Panc1 (cell line): Measurements from ENCODE around the gene MN1. TPM values are rescaled to one million over a fixed set of nuclear protein-coding genes. Genes with fewer than 3 reads are reported as not detected.

Experiments
- ATAC-seq: fragments of 200-7000 bp; cut with Tn5 transposase; 2 replicates; pipeline ENCODE4 v1.9.1; 2020; ENCODE audit warnings: mild to moderate bottlenecking, moderate library complexity
- BruUV-seq: library from RNA; stranded (reverse); fragments of 400-500 nt; replicated peaks from 2 replicates; lab custom pipeline; 2021; lab: Mats Ljungman, UMichigan
- CTCF ChIA-PET: fragments of 300-600 bp; sonication (Branson Sonifier 250); formaldehyde crosslinking; loops from one replicate; lab custom pipeline; 2022; ENCODE audit warnings: antibody characterized with exemption; lab: Charles Lee
- POLR2A ChIA-PET: fragments of 300-600 bp; sonication (Branson Sonifier 250); formaldehyde crosslinking; loops from one replicate; lab custom pipeline; 2022; ENCODE audit warnings: antibody characterized with exemption; lab: Charles Lee
- DNase-seq: peaks from one replicate; pipeline ENCODE4 v3.0.0-alpha.2; 2010; ENCODE audit warnings: low read depth, low spot score
- H3K27ac ChIP-seq: 2 replicates; pipeline ENCODE4 v1.5.1; 2011; ENCODE audit warnings: mild to moderate bottlenecking, low read length, inconsistent platforms
- H3K27me3 ChIP-seq: fragments of 200-500 bp; sonication (Bioruptor generic); 2 replicates; pipeline ENCODE4 v1.6.0; 2014; ENCODE audit warnings: low read length, inconsistent platforms; ENCODE audit not compliant: control insufficient read depth, insufficient read depth
- H3K36me3 ChIP-seq: fragments of 200-500 bp; sonication (Bioruptor generic); 2 replicates; pipeline ENCODE4 v1.5.1; 2014; ENCODE audit warnings: inconsistent platforms, mild to moderate bottlenecking, low read length, moderate library complexity; ENCODE audit not compliant: control insufficient read depth, insufficient read depth
- H3K4me1 ChIP-seq: 2 replicates; pipeline ENCODE4 v1.5.1; 2011; ENCODE audit warnings: inconsistent platforms, mild to moderate bottlenecking, low read length, moderate library complexity; ENCODE audit not compliant: control insufficient read depth, insufficient read depth
- H3K4me3 ChIP-seq, 2 experiments: 2 replicates each; pipeline ENCODE4 v1.5.1; 2011 to 2012; ENCODE audit warnings: low read depth in 2 of 2, low read length in 2 of 2, mild to moderate bottlenecking in 2 of 2, inconsistent platforms in 1 of 2, moderate library complexity in 1 of 2
- H3K9me3 ChIP-seq: fragments of 200-500 bp; sonication (Bioruptor generic); 2 replicates; pipeline ENCODE4 v1.5.1; 2014; ENCODE audit warnings: low read depth, mild to moderate bottlenecking, inconsistent platforms, low read length, moderate library complexity; ENCODE audit not compliant: control insufficient read depth, insufficient read depth
- POLR2AphosphoS5 ChIP-seq: IDR thresholded peaks from 2 replicates; pipeline ENCODE4 v1.6.1; 2012; ENCODE audit warnings: mild to moderate bottlenecking, low read depth, low read length, moderate library complexity
- SIN3A ChIP-seq: IDR thresholded peaks from 2 replicates; pipeline ENCODE4 v1.6.1; 2012; ENCODE audit warnings: low read depth, mild to moderate bottlenecking, low read length, moderate library complexity, borderline replicate concordance; ENCODE audit not compliant: insufficient read depth
- TCF7L2 ChIP-seq: IDR thresholded peaks from 2 replicates; pipeline ENCODE4 v1.6.1; 2011; ENCODE audit warnings: mild to moderate bottlenecking, low read depth, low read length, inconsistent platforms
- in situ Hi-C: cut with HindIII; loops from 2 replicates; pipeline ENCODE4 v1.10.0; 2016; ENCODE audit warnings: low sequenced_read_pairs, low pct_unique_long_range_greater_than_20kb
- intact Hi-C: fragments of 100-400 bp; cut with micrococcal nuclease; formaldehyde crosslinking; loops from one replicate; pipeline ENCODE4 v1.10.0; 2022; ENCODE audit not compliant: unreplicated experiment
- total RNA-seq: library from RNA; stranded (reverse); gene quantifications from one replicate; pipeline ENCODE4 v1.2.1, GENCODE V29; 2021; ENCODE audit not compliant: unreplicated experiment
- TF ChIP-seq, protein P1 (sequence below): fragments of 450-650 bp; IDR thresholded peaks from 2 replicates; pipeline ENCODE4 v1.5.1; 2017; ENCODE audit warnings: mild to moderate bottlenecking
- TF ChIP-seq, protein P2 (sequence below), 2 experiments: IDR thresholded peaks; 2 replicates each; pipeline ENCODE4 v1.6.1; 2011 to 2012; ENCODE audit warnings: low read depth in 2 of 2, control low read depth in 1 of 2, low read length in 1 of 2, mild to moderate bottlenecking in 1 of 2, moderate library complexity in 1 of 2; ENCODE audit not compliant: insufficient read depth in 1 of 2

Gene MN1
- total RNA-seq, 1 experiment from 2014 or later = 0.51 TPM

DNA sequence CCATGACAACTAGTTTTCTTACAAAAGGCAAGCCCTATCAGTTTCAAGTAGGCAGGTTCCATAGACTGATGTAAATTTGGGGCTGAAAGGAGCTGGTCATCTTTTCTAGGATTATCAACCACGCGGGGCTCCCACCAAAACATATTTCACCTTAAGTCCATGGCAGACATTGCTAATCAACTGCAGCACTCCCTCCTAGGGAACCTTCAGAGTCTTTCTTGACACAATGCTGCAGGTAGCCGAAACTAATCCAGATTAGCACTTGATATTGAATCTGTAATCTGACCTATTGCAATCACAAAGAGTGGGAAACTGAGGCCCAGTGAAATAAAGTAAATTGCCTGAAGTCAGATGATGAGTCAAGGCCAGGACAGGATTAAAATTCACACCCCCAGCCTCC, 32.5 kb downstream of the MN1 start:
- in situ Hi-C loops = no loop called here
- no peak overlapping the region for H3K4me3 ChIP-seq
- no peaks in the 10 kb centered on the region for H3K27me3 ChIP-seq
- no peaks in the 10 kb centered on the region for H3K36me3 ChIP-seq
- DNase-seq (no peak), ATAC-seq (no peak)
- intact Hi-C loops = no loop called here
- TF ChIP-seq TCF7L2 (no peak), SIN3A (no peak), POLR2AphosphoS5 (no peak)
- TF ChIP-seq, protein P1, sequence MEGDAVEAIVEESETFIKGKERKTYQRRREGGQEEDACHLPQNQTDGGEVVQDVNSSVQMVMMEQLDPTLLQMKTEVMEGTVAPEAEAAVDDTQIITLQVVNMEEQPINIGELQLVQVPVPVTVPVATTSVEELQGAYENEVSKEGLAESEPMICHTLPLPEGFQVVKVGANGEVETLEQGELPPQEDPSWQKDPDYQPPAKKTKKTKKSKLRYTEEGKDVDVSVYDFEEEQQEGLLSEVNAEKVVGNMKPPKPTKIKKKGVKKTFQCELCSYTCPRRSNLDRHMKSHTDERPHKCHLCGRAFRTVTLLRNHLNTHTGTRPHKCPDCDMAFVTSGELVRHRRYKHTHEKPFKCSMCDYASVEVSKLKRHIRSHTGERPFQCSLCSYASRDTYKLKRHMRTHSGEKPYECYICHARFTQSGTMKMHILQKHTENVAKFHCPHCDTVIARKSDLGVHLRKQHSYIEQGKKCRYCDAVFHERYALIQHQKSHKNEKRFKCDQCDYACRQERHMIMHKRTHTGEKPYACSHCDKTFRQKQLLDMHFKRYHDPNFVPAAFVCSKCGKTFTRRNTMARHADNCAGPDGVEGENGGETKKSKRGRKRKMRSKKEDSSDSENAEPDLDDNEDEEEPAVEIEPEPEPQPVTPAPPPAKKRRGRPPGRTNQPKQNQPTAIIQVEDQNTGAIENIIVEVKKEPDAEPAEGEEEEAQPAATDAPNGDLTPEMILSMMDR = no peak
- TF ChIP-seq, protein P2, sequence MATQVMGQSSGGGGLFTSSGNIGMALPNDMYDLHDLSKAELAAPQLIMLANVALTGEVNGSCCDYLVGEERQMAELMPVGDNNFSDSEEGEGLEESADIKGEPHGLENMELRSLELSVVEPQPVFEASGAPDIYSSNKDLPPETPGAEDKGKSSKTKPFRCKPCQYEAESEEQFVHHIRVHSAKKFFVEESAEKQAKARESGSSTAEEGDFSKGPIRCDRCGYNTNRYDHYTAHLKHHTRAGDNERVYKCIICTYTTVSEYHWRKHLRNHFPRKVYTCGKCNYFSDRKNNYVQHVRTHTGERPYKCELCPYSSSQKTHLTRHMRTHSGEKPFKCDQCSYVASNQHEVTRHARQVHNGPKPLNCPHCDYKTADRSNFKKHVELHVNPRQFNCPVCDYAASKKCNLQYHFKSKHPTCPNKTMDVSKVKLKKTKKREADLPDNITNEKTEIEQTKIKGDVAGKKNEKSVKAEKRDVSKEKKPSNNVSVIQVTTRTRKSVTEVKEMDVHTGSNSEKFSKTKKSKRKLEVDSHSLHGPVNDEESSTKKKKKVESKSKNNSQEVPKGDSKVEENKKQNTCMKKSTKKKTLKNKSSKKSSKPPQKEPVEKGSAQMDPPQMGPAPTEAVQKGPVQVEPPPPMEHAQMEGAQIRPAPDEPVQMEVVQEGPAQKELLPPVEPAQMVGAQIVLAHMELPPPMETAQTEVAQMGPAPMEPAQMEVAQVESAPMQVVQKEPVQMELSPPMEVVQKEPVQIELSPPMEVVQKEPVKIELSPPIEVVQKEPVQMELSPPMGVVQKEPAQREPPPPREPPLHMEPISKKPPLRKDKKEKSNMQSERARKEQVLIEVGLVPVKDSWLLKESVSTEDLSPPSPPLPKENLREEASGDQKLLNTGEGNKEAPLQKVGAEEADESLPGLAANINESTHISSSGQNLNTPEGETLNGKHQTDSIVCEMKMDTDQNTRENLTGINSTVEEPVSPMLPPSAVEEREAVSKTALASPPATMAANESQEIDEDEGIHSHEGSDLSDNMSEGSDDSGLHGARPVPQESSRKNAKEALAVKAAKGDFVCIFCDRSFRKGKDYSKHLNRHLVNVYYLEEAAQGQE (IDR thresholded peaks at IDR 0.05; ENCODE audit: insufficient read depth in 1 of 2, low read depth in 2 of 2, low read length in 1 of 2) = no peak
- CTCF ChIA-PET = no interaction called here
- no peaks in the 10 kb centered on the region for H3K9me3 ChIP-seq
- no peaks in the 10 kb centered on the region for H3K4me1 ChIP-seq
- no TSS peak for BruUV-seq
- no peak overlapping the region for H3K27ac ChIP-seq
- POLR2A ChIA-PET = no interaction called here

DNA sequence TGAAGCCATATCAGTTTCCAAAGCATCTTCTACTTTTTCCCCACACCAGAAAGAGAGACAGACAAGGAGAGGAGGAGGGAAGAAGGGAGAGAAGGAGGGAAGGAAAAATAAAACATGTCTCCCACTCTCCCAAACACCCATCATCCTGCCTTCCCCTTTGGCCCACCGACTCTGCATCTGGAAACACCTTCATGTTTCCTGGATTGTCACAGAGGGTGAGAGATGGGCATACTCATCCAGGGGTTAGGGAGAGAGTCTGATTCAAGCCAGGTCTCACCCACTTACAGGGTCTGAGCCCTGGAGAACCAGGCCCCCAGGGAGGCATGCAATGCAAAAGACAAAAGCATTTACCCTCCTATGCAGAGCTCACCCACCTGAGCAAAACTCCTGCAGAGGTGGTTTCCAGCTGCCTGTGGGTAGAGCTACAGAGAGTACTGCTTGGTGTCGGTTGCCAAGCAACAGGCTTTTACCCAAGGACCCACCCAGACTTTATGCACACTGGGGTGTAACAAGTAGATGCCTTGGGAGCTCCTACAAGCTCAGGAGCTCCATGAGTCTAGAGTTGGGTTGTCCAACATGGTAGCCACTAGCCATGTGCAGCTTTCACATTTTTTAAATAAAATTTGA, 33.4 kb downstream of the MN1 start:
- intact Hi-C loops = no loop called here
- TF ChIP-seq SIN3A = no peak
- TF ChIP-seq, protein P2 (IDR thresholded peaks at IDR 0.05; ENCODE audit: insufficient read depth in 1 of 2, low read depth in 2 of 2, low read length in 1 of 2) = no peak
- TF ChIP-seq POLR2AphosphoS5 = no peak
- no peak for TF ChIP-seq TCF7L2
- TF ChIP-seq, protein P1 = no peak

More for the DNA sequence above, 33.4 kb downstream of the MN1 start:
- ChIA-PET CTCF (no interaction called here), POLR2A (no interaction called here)
- no peak overlapping the region for H3K27ac ChIP-seq
- H3K36me3 ChIP-seq = no peaks in the 10 kb centered on the region
- BruUV-seq = no TSS peak
- H3K9me3 ChIP-seq = no peaks in the 10 kb centered on the region
- in situ Hi-C loops = no loop called here
- no peaks in the 10 kb centered on the region for H3K4me1 ChIP-seq
- H3K27me3 ChIP-seq = no peaks in the 10 kb centered on the region
- DNase-seq (no peak), ATAC-seq (no peak)
- no peak overlapping the region for H3K4me3 ChIP-seq
